Measurements from ENCODE around the gene LRRC1.

DNA sequence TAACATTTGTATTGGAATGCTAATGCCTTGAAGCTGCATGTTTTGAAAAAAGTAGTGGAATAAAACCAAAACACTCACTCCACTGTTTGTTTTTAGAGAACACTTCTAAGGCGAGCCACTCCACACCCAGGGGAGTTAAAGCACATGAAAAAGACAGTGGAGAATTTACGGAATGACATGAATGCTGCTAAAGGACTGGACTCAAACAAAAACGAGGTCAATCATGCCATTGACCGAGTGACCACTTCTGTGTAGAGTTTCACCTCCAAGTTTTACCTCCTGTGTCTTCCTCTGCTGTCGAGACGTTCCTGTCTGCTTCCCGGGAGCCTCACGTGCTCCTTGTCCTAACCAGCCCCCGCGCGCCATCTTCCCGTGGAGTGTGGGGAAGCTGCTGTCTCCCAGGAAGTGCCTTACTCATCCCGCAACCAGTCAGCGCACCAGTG is 127.8 kb downstream of the LRRC1 start:
- TF ChIP-seq CTCF (IDR thresholded peaks at IDR 0.05; ENCODE audit: insufficient read depth, low read depth, low read length) (no peak), EZH2 (IDR thresholded peaks at IDR 0.05; ENCODE audit: insufficient read depth, low read length) (no peak)

Data from astrocyte (in vitro differentiated cells and primary cell).